GM21723 (cell line): ENCODE measurements around the gene RLN3.

Experiments used
- ATAC-seq: cut with Tn5 transposase; IDR thresholded peaks from one replicate; pipeline ENCODE4 v1.9.1; 2021; ENCODE audit warnings: mild to moderate bottlenecking, moderate library complexity; ENCODE audit not compliant: unreplicated experiment

RLN3 gene

DNA sequence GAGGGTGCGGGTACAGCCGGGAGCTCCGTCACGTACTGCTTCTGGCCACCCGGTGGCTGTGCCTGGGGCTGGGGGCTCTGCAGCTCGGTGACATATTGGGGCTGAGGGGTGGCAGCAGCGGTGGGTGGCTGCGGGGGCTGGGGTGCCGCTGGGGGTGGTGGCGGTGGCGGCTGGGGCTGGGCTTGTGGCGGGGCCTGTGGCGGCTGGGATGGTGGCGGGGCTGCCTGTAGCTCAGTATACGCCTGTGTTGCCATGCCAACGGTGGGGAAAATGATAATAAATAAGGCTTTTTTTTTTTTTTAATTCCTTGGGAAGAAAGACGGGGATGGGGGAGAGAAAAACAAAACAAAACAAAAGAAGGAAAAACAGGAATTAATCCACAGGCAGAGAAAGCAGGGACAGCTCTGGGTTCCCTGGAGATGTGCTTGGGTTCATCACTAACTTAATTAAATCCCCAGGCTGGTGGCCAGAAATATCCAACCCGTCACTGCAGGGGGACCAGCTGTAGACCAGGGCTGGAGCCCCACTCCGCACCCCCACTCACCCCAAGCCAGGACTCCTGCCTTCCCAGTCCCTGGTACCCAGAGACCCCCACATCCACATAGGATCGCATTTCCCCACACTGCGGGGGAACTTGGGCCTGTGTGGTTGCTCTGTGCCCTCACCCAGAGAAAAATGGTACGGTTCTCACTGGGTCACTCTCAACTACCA, 34.2 kb upstream of the RLN3 start:
- ATAC-seq = no peak

GRCh38 chr19:13995017-13995728, 32.8 kb upstream of the RLN3 start:
- ATAC-seq = no peak

DNA sequence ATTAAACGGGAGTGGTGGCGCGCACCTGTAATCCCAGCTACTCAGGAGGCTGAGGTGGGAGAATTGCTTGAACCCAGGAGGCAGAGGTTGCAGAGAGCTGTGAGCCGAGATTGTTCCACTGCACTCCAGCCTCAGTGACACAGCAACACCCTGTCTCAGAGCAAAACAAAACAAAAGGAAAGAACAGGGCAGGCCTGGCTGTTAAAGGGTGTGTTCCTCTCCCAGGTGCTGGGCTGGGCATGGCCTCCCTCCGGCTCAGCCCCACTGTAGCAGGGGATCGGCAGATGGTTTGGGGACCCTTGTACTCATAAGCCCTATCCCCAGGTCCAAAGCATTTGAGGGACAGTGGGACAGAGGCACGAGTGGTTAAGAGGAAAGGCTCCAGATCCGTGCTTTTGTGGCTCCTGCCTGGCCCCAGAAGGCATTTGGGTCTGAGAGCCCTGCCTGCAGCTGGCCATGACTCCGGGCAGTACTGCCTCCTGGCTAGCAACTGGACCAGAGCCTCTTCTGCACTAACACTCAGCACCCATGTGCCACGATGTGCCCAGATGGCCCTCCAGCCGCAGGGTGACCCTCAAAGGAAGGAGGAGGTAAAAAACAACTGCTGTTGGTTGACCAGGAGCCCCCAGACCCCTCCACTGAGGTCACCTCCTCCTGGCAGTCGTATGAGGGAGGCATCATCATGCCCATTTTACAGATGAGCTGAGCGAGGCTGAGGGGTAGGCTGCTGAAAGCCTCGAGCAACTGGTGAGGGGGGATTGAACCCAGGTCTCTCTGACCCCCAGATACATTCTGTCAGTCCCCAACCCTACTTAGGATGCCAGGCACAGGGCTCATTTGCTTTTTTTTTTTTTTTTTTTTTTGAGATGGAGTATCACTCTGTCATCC, 31.8 kb upstream of the RLN3 start:
- no peak for ATAC-seq

DNA sequence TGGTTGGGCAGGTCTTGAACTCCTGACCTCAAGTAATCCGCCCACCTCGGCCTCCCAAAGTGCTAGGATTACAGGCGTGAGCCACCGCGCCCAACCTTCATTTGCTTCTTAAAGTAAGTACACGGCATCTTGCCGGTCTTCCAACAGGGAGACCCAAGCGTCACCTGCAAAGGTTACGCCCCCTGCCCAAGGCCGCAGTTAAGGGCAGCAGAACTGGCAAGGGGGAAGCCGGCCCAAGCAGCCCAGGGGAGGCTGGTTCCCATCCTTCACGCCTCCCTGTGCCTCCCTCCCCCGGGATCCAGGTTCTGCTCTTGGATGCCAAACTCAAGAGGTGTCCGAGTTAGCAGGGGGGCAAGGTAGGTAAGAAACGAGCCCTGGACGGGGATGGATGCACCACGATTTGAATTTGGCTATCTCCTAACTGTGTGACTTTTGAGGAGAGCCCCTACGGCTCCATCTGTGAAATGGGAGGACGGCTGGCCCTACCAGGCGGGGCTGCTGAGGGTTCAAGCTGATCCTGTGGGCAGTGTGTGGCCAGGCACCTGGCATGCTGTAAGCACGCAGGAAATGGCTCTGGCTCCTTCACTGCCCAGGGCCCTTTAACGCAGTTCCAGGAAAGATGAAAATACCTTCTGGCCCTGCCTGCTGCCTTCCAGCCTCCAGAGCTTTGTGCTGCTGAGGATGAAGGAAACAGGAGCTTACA, 30.9 kb upstream of the RLN3 start:
- no peak for ATAC-seq

DNA sequence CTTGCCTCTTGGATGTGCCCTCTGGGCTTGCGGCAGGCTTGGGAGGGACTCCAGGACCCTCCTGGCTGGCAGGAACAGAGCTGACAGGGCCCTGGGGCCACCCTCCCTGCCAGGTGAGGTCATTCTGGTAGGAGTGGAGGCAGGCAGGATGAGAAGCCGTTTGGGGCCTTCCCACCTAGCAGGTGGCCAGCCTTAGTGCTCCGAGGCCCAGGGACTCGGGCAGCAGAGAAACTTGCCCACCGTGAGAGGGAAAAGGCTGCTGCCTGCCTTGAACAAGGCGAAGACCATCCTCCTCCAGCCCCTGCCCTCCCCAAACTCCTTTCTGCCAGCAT, 30.4 kb upstream of the RLN3 start:
- ATAC-seq = no peak

DNA sequence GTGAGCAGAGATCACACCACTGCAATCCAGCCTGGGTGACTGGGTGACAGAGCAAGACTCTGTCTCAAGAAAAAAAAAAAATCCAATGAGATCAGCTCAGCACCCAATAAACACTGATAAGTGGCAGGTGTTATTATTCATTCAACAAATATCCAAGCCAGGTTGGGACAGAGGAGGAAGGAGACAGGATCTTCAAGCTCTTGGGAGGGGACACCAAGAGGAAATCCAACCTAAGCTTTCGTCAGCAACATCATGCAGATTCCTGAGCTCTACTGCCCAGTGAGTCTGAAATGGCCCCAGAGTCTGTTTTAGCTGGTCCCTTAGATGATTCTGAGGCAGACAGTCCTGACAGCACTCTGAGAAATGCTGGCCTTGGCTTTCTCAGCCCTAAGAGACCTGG, 29.5 kb upstream of the RLN3 start:
- ATAC-seq = no peak

DNA sequence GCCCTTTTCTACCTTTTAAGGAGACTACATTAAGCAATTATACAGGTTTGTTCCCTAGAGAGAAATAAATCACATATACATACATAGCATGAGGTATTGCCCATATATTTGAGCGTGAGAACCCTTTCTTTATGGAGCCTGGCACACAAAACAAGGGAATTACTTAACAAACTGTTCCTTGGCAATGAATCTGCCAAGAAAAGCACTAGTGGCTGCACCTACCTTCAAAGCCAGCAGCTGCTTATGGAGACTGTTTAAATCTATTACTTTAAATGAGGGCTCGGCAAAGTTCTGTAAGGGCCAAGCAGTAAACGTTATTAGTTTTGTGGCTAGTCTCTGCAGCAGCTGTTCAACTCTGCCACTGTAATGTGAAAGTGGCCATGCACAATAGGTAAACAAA, 28.9 kb upstream of the RLN3 start:
- no peak for ATAC-seq

GRCh38 chr19:14000691-14001375, 27.1 kb upstream of the RLN3 start:
- ATAC-seq = no peak

DNA sequence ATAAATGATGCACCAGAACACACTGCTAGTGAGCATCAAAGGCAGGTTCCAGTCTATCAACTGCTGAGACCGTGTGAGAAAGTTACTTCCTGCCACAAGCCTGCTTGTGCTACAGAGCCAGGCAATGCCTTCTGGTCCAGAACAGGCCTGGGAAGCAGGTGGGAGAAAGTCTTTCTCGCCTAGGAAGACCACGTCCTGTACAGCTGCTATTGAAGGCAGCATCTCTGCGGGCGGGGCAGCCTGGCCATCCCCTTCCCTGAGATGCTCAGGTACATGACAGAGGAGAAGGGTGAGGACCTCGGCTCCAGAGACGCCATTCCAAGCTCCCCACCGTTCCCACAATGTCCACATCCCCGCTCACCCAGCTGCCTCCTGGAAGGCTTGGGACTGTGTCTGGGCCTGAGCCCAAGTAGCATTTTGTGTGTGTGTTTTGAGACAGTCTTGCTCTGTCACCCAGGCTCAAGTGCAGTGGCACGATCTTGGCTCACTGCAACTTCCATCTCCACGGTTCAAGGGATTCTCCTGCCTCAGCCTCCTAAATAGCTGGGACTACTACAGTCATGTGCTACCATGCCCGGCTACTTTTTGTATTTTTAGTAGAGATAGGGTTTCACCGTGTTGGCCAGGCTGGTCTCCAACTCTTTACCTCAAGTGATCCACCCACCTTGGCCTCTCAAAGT, 25.2 kb upstream of the RLN3 start:
- no peak for ATAC-seq

DNA sequence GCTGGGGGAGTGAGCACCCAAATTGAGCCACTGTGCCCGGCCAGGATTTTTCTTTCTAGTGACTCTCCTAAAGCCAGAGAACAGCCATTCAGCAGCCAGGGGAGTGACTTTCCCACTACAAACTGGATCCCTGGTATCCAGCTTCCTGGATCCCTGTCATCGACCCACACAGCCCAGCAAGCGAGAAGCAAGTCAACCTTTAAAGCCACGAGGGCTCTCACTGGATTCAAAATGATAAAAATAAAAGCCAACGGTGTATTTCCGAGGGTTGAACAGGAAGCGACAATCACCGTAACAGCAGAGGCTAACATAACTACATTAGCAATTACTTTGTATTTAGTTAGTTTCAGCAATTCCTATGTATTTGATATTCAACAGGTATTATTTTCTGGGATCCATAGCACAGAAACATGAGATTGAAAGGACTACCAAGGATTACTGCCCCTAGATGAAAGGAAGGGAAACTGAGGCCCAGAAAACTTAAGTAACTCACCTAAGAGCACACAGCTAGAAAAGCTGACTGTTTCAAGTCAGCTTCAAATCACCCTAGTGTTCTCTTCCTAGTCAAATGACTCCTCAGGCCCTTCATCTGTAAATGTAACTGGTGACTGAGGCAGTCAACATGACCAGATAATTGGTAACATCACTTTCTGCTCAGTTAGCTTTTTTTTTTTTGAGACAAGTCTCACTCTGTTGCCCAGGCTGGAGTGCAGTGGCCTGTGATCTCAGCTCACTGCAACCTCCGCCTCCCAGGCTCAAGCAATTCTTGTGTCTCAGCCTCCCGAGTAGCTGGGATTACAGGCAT, 24.5 kb upstream of the RLN3 start:
- ATAC-seq = no peak

DNA sequence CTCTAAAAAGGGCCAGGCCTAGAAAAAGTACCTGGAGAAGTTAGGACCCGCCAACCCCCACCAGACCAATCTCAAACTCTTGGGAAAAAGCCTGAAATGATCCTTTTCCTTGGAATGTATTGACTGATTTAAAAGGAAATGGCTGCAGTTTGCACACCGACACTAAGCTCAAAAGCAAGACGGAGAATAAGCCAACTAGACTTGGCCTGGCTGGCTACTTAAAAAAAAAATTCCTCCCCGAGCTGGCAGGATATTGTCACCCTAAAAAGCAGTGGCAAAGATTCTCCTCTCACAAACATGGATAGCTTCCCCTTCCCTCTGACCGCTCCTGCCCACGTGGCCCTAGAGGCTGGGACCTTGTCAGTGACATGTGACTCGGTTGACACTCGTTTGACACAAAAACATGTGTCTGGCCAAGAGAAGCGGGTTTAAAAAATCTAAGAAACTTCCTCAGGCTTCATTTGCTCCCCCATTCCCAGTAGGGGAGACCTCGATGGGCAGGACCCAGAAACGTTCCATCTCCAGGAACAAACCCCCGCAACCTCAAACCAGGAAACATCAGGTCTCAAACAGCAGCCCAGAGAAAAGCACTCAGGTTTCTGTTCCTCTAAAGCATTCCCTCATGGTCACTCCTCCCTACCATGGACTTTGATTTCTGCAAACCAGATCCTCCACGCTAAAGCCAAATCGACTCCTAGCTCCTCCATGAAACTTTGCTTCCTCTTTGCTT, 23.2 kb upstream of the RLN3 start:
- no peak for ATAC-seq

DNA sequence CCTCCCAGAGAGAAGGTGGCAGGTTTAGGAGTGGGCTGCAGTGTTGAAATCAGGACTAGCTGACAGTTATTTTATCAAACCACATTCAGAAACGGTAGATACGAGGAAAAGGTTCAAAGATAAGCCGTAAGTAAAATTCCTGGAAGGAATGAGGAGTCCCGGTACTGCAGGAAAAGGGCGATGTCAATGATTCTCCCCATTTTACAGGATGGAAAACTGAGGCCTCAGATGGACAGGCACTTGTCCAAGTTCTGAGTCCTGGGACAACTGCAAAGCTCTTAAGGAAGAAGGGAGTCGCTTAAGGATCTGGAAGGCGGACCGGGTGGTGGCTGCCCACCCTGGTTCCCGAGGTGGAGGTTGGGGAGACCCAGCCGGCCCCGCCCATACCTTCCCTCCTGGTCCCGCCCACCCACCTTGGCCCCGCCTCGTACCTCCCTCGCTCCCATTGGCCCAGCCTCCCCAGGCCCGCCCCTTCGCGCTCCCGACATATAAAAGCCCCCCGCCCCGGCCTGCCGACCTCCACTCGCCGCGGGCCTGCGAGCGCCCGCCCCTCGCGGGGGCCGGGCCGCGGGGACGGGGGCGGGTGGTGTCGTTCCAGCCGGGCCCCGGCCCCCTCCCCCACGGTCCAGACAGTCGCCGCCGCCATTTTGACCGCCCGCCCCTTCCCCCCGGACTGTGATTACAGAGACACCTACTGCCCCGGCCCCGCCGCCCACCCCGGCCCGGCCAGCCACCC, 22.4 kb upstream of the RLN3 start:
- peak; percentile 20 for ATAC-seq

- peak; percentile 76 for ATAC-seq
Measured at GRCh38 chr19:14006085-14006765, 21.7 kb upstream of the RLN3 start, which contains the start of gene RFX1. Gene RFX1, minus strand, starts transcription at chr19:14006320. Its CDS starts 12,477 bp downstream, at chr19:13993843.

GRCh38 chr19:14006766-14007562, 21.0 kb upstream of the RLN3 start:
- ATAC-seq = peak; percentile 42

DNA sequence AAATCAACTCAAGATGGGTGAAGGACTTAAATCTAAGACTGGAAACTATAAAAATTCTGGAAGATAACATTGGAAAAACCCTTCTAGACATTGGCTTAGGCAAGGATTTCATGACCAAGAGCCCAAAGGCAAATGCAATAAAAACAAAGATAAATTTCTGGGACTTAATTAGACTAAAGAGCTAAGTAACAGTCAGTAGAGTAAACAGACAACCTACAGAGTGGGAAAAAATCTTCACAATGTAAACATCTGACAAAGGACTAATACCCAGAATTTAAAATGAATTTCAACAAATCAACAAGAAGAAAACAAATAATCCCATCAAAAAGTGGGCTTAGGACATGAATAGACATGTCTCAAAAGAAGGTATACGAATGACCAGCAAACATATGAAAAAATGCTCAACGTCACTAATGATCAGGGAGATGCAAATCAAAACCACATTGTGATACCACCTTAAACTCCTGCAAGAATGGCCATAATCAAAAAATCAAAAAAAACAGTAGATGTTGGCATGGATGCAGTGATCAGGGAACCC, 15.5 kb upstream of the RLN3 start:
- ATAC-seq = no peak

DNA sequence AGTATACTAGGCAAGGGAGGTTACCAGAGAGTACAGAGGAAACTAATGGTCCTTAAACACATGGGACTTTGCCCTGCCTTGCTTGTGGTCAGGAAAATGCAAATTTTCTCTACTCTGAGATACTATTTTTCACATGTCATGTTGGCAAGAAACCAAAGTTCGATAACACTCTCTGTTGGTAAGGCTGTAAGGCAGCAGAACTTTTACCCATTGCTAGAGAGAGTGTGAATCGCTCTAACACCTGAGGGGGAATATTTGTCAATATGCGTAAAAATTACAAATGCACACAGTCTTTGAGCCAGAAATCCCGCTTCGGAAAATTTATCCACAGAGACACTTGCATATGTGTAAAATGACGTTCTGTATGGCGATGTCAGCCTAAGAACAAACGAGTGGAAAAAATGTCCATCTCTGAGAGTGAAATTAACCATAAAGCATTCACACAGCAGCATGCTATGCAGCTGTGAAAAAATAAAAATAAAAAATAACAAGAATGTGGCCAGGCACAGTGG, 12.4 kb upstream of the RLN3 start:
- ATAC-seq = peak; percentile 80
